DMS153 treated with DMSO at 0.1 percent for 48 hours (cell line): ENCODE measurements around the gene TMEM135.
A peak's percentile ranks its signal among the peaks of the same experiment; 100 is the strongest.
"Not testable (repeated sequence)": the region's sequence is repeated elsewhere in the genome, so short reads cannot be mapped to it uniquely, and the experiment has no call there.

Experiments
- DNase-seq: peaks from one replicate; lab custom pipeline; 2025; ENCODE audit not compliant: unreplicated experiment; lab: John Stamatoyannopoulos, UW

The TMEM135 gene

DNA sequence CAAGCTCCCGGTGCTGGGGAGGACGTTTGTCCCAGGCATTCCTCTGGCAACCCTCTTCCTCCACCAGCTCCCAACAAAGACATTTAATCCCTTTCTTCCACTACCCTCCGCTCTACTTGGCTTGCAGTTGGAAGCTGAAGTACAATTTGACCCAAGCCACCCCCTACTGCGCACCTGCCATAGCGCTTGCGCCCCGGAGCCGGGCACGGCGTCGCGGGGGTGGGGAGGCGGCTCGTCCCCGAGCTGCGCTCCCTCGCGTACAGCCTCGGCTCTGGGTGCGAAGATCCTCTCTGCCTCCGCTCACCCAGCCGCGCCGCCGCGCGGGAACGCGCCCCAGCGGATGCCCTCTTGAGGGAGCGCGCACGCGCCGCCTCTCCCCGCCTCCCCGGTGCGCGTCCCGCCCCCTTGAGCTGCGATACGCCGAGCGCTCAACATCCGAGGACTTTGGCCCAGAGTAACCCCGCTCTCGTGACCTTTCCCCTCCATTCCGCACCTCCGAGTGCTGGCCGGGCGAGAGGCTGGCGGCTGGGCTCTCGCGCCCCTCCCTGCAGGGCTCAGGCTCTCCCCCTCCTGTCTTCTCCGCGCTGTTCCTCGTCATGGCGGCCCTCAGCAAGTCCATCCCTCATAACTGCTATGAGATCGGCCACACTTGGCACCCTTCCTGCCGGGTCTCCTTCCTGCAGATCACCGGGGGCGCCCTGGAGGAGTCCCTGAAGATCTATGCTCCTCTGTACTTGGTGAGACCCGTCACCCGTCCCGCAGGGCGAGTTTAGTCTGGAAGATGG, at the start of gene TMEM135:
Gene TMEM135 (plus strand): TSS at position 485 of the 785 bp plus-strand sequence. CDS start 112 bp downstream, at position 597.
- DNase-seq = peak; percentile 92

- no peak for DNase-seq
These were observed 49.3 kb upstream of the TMEM135 start for GRCh38 chr11:86988351-86988881.

- no peak for DNase-seq
These were observed 47.7 kb upstream of the TMEM135 start for GRCh38 chr11:86990031-86990430.

GRCh38 chr11:86990515-86990914, 47.2 kb upstream of the TMEM135 start:
- no peak for DNase-seq

GRCh38 chr11:86991341-86991740, 46.4 kb upstream of the TMEM135 start:
- DNase-seq = no peak

DNA sequence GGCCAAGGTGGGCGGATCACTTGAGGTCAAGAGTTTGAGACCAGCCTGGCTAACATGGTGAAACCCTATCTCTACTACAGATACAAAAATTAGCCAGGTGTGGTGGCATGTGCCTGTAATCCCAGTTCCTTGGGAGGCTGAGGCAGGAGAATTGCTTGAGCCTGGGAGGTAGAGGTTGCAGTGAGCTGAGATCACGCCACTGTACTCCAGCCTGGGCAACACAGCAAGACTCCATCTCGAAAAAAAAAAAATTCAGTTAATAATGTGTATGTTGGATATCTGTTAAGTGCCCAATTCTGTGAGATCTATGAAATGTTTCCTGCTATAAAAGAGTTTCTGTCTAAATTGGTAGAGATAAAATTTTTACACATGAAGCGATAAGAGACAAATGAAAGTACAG, 45.4 kb upstream of the TMEM135 start:
- not testable (repeated sequence) for DNase-seq

DNA sequence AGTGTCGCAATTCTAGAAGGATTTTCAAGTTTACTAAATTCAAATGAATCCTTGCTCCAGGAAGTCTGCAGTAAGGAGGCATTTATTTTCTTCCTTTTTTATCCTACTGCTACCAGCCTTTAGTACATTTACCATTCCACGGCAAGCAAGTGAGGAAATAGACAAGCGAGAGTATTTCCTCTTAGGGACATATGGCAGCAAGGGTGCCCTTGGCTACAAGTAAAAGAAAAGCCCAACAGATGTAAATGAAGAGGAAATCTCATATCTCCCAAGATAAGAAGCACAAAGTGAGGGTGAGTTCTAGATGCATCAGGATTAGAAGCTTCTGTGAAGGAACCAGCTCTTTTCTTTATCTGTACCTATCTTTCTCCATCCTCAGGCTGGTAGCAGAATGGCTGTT, 44.7 kb upstream of the TMEM135 start:
- DNase-seq = no peak

DNA sequence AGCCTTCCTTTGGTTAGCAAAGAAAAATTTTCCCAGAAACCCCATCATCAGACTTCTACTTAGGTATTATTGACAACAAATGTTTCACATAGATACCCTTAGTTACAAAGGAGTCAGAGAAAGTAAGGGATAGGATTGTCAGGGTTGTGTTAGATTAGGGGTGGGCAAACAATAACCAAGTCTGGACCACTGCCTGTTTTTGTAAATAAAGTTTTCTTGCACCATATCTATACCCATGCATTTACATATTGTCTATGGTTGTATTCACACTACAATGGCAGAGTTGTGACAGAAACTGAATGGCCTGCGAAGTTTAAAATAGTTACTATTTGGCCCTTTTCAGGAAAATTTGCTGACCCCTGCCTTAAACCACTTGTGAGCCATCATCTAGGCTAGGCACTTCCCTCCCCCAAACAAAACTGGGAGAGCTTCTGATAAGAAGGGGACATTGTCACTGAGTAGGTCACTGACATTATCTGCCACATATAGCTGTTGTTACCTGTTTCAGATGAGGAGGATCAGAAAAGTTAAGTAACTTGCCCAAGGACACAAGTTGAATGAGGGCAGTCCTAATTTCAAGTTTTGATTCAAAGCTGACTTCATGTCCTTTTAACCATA, 40.7 kb upstream of the TMEM135 start:
- DNase-seq = no peak

GRCh38 chr11:86999388-86999787, 38.3 kb upstream of the TMEM135 start:
- no peak for DNase-seq

- DNase-seq = no peak
These were observed 37.6 kb upstream of the TMEM135 start for GRCh38 chr11:86999859-87000753.

DNA sequence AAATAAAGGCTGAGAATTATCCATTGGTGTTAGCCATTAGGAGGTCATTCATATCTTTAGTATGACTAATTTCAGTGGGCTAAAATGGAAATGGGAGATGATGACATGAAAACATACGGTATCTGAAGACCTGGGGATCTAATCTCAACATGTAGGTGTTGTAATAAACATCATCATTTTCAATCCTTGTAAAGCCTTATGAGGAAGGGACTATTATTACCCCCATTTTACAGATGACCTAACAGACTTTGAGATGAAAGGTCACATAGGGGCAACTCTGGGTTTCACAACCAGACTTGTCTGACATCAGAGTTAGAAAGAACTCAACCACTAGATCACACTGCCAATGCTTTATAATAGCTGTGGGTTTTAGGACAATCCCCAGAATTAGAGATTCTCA, 34.8 kb upstream of the TMEM135 start:
- no peak for DNase-seq

DNA sequence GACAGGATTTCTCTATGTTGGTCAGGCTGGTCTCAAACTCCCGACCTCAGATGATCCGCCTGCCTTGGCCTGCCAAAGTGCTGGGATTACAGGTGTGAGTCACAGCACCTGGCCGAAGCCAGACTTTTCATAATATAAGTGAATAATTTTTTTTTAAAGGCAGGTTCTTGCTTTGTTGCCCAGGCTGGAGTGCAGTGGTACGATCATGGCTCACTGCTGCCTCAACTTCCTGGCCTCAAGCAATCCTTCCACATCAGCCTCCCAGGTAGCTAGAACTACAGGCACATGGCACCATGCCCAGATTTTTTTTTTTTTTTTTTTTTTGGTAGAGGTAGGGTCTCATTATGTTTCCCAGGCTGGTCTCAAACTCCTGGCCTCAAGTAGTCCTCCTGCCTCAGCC, 33.5 kb upstream of the TMEM135 start:
- not testable (repeated sequence) for DNase-seq

DNA sequence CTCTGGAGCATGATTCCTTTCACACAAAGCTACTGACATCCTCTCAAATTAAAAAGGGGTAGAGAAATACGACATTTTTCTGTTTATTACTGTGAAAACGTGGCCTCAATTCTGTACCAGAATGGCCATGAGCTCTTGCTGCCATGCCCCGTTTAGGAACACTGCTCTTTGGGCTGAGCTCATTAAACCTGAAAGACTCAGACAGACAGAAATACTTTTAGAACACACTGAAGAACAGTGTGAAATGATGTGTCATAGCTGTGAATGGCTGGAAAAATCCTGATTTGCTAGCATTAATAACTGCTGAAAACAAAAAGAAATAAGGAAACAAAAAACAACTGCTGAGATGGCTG, 32.2 kb upstream of the TMEM135 start:
- DNase-seq = no peak

GRCh38 chr11:87006035-87006434, 31.7 kb upstream of the TMEM135 start:
- DNase-seq = no peak

DNA sequence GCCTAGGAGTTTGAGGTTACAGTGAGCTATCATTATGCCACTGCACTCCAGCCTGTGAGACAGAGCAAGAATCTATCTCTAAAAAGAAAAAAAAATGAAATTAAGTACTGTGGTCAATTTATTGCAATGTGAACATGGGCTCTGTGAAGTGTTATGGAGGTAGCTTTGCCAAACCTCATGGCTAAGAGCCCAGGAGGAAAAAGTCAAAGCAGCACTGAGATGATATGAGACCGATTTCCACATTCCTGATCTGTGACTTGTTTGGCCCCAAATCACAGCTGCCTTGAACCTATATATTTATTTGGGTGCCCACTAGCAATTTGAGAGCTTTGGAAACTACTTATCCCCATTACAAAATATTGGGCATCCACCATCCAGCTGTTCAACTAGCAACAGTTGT, 29.8 kb upstream of the TMEM135 start:
- no peak for DNase-seq

- DNase-seq = no peak
These were observed 25.6 kb upstream of the TMEM135 start for GRCh38 chr11:87012089-87012488.

DNA sequence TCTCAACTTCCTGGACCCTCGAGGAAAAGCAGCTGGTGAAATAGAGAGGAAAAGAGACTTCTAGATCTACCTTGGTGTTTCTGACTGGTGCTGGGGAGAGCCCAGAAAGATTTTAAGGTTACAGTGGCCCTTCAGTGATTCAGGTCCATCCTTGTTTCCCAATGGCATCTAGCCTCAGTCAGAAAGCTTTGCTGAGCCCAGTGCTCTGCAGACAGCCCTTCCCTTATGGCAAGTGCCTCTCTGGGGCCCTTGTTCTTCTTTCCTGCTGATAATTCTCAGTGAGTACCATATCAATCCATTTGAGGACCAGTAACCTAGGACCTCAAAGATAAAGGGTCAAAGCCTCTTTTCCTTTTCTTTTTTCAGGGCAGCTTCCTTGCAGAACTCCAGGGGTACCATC, 25.1 kb upstream of the TMEM135 start:
- no peak for DNase-seq

GRCh38 chr11:87013912-87014825, 23.6 kb upstream of the TMEM135 start:
- no peak for DNase-seq

DNA sequence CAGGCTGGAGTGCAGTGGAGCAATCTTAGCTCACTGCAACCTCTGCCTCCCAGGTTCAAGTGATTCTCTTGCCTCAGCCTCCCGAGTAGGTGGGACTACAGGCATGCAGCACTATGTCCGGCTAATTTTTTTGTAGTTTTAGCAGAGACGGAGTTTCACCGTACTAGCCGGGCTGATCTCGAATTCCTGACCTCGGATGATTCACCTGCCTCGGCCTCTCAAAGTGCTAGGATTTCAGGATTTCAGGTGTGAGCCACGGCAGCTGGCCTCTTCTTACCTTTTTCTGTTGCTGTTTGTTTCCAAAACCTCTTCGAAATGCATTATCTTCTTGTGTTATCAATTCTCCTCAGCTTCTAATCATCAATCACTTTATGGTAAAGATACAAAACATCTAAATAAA, 22.1 kb upstream of the TMEM135 start:
- DNase-seq = no peak

GRCh38 chr11:87019613-87020271, 18.0 kb upstream of the TMEM135 start:
- no peak for DNase-seq
